HG02678 (cell line): ENCODE data around the gene RNU1-3.
"Not testable (repeated sequence)": the region's sequence is repeated elsewhere in the genome, so short reads cannot be mapped to it uniquely, and the experiment has no call there.

Source experiments
- ATAC-seq: cut with Tn5 transposase; IDR thresholded peaks from one replicate; pipeline ENCODE4 v1.9.1; 2021; ENCODE audit warnings: mild to moderate bottlenecking, moderate library complexity; ENCODE audit not compliant: unreplicated experiment

The RNU1-3 gene

DNA sequence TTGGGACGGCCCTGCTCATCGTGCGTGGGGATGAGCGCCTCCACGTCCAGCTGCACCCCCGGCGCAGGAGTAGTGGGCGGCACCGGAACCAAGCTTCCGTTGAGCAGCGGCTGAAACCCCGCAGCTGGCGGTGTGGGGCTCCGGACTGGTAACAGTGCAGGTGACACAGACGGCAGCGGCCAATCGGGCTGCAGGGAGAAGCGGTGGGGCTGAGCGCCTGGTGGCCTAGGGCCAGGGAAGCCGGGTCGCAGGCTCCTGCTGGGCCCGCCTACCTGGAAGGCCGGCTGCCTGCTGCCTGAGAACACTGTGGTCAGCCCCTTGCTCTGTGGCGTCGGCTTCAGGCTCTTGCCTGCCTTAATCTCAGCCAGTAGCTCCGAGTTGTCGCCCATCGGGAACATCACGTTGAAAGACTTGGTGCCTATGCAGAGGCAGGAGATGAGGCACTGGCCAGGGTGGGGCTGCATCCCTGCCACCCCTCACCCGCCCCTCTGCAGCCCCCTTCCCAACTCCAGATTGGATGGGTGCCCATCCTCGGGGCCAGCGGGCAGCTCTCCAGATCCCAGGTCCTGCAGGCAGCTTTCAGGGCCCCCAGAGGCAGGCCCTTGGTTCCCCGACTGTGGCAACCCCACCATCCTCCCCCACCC, 29.9 kb upstream of the RNU1-3 start:
- not testable (repeated sequence) for ATAC-seq

DNA sequence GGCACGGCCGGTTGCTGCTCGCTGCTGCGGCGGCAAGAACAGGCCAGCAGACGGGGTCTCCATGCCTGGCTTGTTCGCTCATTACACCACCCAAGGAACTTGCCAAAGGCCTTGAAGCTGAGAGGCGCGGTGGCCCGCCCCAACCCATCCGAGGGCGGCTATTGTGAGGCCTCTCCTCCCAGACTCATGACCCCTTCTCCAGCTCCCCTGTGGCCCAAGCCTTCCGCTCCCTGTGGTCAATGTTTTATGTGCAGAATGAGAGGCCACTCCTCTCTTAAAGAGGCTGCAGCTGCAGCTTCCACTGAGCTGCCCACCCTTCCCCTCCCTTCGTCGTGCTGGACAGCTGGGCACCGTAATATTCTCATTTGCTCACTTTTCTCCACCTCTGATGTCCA, 27.6 kb upstream of the RNU1-3 start:
- not testable (repeated sequence) for ATAC-seq

DNA sequence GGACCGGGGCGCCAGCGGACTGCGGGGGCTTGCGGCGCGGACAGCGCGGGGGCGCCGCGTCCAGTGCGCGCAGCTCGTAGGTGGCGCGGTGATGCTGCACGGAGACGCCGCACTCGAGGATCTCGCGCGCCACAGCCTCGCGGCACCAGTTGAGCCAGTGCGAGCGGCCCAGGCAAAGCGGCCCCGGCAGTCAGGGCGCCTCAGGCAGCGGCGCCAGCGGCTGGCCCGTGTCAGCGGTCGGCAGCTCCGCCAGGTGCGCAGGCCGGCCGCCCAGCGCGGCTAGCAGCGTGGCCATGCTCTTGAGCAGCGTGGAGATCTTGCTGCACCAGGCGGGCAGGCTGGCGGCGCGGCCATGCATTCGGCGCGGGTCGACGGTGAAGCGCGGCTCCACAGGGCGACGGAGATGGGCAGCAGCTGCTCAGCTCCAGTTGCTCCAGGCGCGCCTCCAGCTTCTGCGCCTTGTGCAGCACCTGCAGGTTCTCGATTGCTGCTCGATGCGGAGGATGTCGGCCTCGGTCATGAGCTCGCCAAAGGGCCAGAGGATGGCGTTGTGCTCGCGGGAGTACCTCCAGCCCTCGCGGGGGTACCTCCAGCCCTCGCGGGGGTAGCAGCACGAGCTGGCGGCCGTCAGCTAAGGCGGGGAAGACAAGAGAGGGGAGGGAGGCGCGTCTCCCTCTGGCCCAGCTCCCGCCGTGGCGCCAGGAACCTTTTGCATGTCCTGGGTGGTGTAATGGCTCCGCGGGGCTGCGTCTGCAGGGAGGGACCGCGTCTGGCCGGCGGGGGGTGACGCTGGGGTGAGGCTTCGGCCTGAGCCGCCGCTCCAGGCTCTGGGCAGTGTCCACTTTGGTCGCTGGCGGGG, 26.9 kb upstream of the RNU1-3 start:
- ATAC-seq, result not testable (repeated sequence)

DNA sequence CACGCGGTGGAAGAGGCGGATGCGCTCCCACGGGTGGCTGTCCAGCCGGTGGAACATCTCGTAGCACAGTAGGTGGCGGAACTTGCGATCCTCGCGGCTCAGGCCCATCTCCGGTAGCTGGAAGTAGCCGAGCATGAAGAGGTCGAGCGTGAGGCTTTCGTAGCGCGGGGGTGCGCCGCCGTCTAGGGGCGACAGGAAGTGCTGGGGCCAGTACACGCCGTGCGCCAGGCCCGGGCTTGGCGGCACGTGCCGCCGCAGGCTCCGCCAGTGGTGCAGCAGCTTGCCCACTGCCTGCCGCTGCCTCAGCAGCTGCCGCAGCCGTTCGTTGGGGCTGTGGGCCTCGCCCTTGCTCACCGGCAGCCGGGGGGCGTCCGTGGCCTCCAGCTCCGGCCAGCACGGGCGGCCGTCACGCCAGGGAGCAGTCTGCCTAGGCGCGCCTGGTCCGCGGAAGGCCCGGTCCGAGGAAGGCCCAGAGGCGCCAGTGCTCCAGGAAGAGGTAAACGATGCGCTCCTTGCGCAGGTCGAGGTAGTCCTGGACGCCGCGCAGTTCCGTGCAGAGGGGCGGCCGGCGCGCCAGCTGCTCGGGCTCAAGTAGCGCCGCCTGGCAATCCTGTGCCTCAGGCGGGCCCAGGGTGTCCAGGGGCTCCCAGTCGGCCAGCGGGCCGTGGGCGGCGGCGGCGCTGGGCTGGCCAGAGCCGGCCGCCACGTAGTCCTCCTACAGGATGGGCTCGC, 26.1 kb upstream of the RNU1-3 start:
- not testable (repeated sequence) for ATAC-seq

DNA sequence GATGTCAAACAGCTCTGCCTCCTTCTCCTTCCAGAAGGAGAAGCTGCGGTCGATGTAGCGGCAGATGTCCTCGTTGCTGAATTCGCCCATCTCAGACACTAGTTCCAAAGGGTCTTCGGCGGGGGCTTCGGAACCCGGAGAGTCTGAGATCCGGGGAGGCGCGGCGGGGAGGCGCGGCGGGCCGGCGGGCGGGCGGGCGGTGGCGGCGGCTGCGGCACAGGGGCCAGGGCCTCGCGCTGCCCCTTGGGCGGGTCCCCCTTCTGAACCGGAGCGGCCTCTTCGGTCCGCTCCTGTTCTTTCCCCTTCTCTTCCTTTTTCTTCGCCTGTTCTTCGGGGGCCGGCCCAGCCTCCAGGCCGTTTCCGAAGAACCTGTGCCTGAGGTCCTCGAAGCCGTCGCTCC, 25.5 kb upstream of the RNU1-3 start:
- not testable (repeated sequence) for ATAC-seq

DNA sequence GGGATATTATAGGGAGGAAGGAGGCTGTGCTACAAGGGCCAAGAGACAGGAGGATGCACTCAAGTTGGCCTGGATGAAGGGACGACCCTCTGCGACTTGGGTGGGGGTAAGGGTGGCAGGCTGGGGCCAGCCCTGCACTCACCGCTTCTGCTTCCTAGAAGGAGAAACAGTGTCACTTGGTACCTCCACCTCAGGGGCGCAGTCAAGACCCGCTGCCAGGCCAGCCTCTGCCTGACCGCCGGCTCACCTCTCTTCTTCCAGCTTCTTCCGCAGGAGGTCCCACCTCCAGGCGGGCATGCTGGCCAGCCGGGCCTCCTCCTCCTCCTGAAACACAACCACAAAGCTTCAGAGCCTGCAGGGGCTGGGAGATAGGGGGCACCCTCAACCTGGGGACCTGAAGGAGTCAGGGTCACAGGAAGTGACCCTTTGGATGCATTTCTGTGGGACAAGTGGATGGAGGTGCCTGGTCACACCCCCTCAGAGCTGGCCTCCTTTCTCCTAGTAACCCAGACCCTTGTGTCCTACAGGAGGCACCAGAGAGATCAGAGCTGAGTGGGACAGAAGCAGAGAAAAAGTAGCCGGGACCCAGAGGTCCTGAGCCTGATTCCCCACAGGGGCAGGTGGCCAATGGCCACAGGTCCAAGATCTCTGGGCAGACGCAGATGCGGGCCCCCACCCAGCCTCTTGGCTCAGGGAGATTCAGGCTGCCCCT, 24.4 kb upstream of the RNU1-3 start:
- ATAC-seq, result not testable (repeated sequence)

DNA sequence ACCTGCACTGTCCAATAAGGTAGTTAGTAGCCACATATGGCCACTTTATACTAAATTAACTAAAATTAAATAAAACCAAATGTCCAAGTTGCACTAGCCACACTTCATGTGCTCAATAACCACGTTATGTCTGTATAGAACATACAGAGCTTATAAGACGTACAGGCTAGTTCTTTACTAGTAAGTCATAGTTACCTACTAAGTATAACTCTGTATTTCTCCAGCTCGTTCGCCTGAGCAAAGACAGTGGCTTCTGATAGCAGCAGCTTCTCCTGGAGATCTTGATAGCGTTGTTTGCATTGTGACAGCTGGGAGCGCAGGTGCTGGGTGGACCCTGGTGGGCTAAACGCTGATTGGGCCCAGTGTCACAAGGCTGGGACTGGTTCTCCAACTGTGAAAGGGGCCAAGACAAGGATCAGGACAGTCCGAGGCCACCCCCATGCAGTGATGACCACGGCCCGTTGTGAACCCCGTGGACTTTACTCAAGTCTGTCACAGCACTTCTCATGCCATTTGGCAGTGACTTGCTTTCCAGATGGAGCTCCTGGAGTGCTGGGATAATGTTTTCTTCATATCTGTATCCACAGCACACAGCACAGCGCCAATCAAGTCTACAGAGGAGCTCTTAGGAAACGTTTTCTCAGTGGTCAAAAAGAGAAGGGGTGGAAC, 20.5 kb upstream of the RNU1-3 start:
- ATAC-seq, result not testable (repeated sequence)

DNA sequence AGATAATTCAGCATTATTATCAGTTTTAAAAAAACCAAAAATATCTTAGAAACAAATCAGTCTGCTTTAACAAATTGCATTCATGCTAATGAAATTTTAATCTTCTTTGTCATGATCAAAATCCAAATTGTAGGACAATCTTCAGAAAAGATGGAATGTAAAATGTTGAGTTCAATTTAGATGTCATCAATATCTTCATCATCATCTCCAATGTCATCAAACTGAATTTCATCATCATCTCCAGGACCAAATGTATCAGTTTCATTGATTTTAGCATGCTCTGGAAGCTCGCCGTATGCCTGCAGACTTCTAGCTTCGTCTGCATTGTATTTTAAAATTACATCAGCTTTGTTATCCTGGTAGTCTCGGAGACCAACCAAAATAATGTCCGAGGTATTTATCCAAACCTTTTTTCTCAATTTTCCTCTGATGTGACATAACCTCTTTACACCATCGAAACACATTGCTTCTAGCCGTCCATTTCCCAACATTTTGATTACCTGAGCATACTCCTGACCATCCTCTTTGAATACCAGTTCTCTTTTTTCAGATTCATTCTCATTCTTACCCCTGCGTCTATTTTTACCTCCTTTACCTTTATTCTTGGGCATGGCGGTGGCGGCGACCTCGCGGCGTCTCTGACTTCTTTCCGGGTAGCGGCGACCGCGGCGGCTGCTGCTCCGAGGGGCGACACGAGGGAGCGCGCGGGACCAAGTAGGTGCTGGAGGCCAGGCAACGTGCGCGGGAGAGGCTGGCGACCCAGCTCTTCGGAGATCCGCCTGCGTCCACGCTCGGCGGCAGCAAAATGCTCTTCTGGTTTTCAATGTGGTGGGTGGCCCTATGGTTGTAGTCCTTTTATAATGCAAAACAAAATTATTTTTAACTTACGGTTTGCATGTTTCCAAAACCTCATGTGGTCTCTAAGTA, 19.0 kb upstream of the RNU1-3 start:
- ATAC-seq, result not testable (repeated sequence)

DNA sequence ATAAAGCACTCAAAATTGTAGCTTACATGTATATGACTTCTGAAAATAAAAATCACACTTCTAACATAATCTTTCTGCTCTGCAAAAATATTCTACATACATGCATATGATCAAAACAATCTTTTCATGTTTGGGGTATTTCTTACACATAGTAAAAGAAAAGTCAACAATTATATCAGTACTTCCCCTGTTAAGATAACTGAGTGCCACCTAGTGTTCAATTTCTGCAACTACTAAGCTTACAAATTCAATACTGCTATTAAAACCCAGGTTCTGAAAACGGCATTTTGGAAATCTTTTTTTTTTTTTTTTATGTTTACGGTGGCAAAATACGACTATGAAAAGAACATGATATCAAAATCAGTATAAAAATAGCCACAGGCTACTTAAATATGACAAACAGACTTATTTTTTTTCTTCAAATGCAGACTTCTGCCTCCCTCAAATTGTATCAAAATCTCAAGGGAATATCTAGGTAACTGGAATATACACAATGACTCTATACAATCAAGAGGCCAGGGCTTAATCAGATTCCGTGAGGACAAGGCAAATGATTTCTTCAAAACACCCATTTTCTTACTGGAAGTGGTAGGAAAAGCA, 18.1 kb upstream of the RNU1-3 start:
- ATAC-seq, result not testable (repeated sequence)

DNA sequence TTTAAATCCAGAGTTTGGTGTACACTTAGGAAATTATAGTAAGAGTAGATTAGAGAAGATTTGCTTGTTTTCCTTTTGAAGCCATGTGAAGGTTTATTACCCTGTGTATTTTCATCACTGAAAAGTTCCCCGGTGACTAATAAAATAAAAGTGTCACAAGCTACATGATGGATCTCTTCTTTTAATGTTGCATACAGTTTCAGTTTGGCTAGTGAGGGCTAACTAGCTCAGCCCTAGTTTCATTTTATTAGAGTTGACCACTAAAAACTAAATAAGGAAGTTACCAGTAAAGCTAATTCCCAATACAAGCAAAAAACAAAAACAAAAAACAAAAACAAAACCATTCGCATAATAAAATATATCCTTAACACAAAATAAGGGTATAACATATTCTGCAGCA, 17.4 kb upstream of the RNU1-3 start:
- ATAC-seq, result not testable (repeated sequence)

DNA sequence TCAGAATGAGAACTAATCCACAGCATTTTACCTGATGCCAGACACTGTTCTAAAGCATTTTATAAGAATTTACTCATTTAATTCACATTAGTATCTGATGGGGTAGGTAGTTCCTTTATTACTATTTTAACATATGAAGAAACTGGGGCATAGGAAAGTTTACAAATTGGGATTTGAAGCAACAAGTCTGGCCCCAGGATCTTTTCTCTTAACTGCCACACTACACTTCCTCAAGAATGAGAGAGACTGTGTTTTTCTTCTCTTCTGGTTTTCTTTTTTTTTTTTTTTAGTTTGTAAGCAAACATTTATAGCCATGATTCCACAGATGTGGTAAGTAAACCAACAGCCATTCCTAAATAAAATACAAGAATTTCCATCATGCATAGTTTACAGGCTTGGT, 16.1 kb upstream of the RNU1-3 start:
- ATAC-seq, result not testable (repeated sequence)

DNA sequence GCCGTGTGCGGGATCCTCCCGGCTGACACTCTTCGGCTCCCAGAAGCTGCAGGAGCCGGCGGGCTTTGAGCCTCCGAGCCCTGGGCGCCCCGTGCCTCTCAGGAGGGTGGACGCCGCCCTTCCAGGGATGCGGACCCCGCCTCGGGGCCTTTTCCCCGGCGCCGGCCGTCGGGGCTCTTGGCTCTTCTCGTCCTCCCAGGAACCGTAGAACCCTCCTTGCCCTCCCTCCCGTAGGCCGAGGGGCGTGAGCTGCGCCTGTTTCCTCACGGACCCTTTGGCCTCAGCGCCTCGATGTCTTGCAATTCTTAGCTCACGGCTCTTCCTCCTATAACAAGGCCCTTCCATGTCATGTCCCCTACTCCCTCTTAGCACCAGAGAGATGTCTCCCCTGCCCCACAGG, 13.6 kb upstream of the RNU1-3 start:
- ATAC-seq, result not testable (repeated sequence)

DNA sequence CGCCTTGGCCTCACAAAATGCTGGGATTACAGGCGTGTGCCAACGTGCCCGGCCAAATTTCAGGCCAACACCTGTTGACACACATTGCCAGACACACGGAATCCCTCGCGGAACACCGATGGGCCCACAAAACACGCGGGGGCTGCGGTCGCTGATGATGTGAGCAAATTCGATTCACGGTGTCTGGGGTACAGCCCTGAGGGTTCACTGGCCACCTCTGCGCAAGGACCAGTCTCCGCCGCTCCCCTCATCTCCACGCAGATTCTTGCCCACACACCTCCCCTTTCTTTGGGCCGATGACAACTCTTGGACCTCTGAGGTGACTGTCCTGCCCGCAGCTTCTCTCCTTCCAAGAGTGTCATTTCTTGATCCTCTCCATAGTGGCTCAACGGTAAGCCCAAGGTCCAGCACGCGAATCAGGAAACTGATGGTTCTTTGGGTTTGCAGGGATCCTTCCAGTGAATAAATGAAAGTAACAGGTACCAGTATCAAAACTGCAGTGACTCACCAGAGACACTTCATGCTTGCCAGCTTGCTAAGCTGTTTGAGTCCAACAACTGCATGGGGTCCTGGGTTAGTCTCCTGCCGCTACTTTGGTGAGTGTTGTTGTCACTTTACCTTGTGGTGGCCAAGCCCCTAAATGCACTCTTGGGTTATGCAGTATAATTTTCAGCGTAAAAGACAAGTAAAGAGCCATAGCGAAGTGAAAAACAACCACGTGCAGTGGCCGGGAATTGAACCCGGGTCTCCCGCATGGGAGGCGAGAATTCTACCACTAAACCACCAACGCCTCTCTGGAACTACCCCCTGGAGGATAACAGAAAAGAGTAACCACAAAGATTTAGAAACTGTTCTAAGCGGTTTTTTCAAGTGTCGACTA, 11.0 kb upstream of the RNU1-3 start:
- no peak for ATAC-seq

DNA sequence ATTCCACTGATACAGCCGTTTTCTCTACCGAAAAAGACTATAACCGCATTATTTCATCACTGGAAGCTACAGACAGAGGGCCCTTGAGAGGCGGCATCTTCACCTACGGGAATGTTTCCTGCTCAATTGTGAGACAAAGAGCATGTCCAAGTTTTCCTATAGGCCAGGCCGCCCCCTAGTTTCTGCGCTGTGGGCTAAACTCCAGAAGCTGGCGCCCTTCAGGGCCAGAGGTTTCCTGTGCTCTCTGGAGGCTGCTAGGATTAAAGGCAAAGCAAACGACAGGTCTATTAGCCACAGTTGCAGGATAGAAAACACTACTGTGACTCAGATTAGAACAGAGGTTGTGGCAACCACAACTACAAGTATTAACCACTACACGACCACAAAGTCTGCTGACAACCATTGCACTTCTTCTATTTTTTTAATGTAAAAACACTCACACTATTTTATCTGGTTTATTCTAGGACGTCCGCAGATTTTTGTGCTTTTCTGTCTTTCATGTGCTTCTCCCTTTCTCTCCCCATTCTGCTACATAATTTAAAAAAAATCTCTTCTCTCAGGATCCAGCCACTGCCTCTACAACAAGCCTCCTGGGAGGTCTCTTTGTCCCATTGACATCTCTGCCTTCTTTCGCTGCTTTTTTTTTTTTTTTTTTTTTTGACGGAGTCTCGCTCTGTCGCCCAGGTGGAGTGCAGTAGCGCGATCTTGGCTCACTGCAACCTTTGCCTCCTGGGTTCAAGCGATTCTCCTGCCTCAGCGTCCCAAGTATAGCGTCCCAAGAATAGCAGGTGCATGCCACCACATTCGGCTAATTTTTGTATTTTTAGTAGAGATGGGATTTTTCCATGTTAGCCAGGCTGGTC, 10.1 kb upstream of the RNU1-3 start:
- ATAC-seq, result not testable (repeated sequence)

DNA sequence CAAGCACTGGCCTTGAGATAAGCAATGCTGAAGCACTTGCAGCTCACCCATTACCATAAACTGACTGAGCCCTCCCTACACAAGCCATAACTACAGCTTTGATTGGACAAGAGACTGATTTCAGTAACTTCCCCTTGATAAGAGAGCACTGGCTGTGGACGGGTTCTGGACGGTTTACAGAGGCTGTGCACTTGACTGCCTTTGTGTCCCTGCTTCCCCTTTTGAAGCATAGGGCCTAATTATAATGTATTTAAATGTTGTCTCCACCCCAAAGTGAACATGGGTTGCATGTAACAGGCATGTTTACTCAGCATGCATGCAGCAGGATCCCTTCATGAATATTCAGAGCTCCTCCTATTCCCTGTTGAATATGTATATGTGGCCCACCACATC, 8.4 kb upstream of the RNU1-3 start:
- not testable (repeated sequence) for ATAC-seq

DNA sequence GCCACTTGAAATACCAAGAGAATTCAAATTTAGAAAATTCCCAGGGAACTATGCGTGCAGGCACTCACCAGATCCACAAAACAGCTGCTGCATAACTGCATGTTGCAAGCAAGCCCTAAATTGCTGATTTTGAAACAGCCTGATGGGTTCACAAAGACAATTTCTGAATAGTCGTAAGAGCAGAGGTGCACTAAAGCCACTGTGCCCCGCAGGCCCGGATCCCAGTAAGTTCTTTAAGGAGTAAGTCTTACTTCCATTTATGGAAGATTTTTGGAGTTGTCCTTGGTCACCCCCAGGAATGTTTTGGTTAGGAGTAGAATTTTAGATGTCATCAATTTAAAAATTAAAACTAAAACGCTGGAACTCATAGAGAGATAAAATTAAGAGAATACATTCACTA, 7.2 kb upstream of the RNU1-3 start:
- not testable (repeated sequence) for ATAC-seq

DNA sequence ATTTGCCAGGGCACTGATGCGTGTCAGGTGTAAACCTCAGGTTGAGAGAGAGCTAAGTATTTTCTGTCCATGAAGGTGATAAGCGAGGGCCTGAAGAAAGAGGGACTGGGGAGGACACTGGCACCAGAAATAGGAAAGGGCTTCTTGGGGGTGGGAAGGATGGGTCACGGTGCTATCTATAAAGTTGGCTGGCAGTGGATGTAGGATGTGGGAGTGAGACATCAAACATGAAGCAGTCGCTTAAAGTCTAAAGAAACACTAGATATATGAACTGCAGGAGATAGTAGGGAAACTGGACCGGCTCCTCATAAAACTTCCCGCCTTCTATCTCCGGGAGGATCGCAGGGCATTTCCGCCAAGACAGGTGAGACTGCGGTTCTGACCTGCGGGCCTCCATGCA, 912 bp downstream of the RNU1-3 start:
- not testable (repeated sequence) for ATAC-seq
